Body of pancreas (tissue), 4 donors: ENCODE measurements around the gene PPT1. TPM values are rescaled to one million over a fixed set of nuclear protein-coding genes. Genes with fewer than 3 reads are reported as not detected.

ENCODE experiments used
- ATAC-seq: fragments of 150-250 bp; one replicate; pipeline ENCODE4 v1.9.1; 2016
- DNase-seq, 4 donors: peaks; one replicate each; pipeline ENCODE4 v3.0.0-alpha.2; 2019
- H3K27ac ChIP-seq, 4 donors: fragments of 200-600 bp; sonication (generic); 1 replicate in 3 of 4; 2 replicates in 1 of 4; pipeline versions ENCODE4 v1.5.1 to v1.6.1; 2016 to 2019; ENCODE audit warnings: mild to moderate bottlenecking in 1 of 4, mixed read lengths in 1 of 4, moderate library complexity in 1 of 4
- H3K27me3 ChIP-seq, 2 donors: fragments of 200-600 bp; sonication (generic); one replicate each; pipeline ENCODE4 v1.6.0; 2016; ENCODE audit warnings: mild to moderate bottlenecking in 1 of 2
- H3K36me3 ChIP-seq, 2 donors: fragments of 200-600 bp; sonication (generic); replicated peaks in 1 of 2; 2 replicates each; pipeline ENCODE4 v1.5.1; 2016; ENCODE audit warnings: low read depth in 2 of 2; ENCODE audit not compliant: insufficient read depth in 1 of 2
- H3K4me1 ChIP-seq: fragments of 200-600 bp; sonication (generic); one replicate; pipeline ENCODE4 v1.6.0; 2016
- H3K4me3 ChIP-seq, 2 donors: fragments of 200-600 bp; sonication (generic); 1 replicate in 1 of 2; 2 replicates in 1 of 2; pipeline ENCODE4 v1.5.1; 2016 to 2019
- H3K9me3 ChIP-seq, 3 donors: fragments of 200-600 bp; sonication (generic); 1 replicate in 2 of 3; 2 replicates in 1 of 3; pipeline ENCODE4 v1.5.1; 2016
- CTCF ChIP-seq, 7 experiments: fragments of 450-650 bp in 4 of 7; fragments of 200-600 bp in 3 of 7; sonication (generic) in 3 of 7; IDR thresholded peaks; one replicate each; pipeline ENCODE4 v1.5.1; 2016 to 2019; ENCODE audit warnings: antibody characterized with exemption in 7 of 7
- POLR2A ChIP-seq, 3 donors: fragments of 450-650 bp; IDR thresholded peaks; one replicate each; pipeline ENCODE4 v1.6.1; 2016; ENCODE audit warnings: antibody characterized with exemption in 3 of 3, mild to moderate bottlenecking in 2 of 3
- WGBS, 2 donors: methylation state at CpG; one replicate each; pipeline ENCODE4 v1.1.5; 2017; 5-methylcytosine and 5-hydroxymethylcytosine counted together
- intact Hi-C: fragments of 100-400 bp; cut with DNase I; formaldehyde crosslinking; loops from one replicate; pipeline ENCODE4 v1.15.1; 2023
- total RNA-seq, 2 donors: library from RNA; depleted of rRNA; stranded (reverse); fragments of >200 nt; gene quantifications; one replicate each; pipeline ENCODE4 v1.1.0, GENCODE V29; 2016

Gene PPT1
- total RNA-seq, 2 donors from 2014 or later: 26.4 to 28.5 TPM

GRCh38 chr1:40102896-40103295, 5.8 kb upstream of the PPT1 start:
- WGBS, 2 donors: 77 to 78% methylated on average over 3 of the region's 3 CpGs

GRCh38 chr1:40102038-40102437, 5.0 kb upstream of the PPT1 start:
- H3K9me3 ChIP-seq: peaks cover 0 to 5% (median 0%) of the 10 kb centered on the region in 3 donors
- H3K36me3 ChIP-seq: no peaks in the 10 kb centered on the region
- H3K4me3 ChIP-seq: no peak overlapping the region
- peaks cover 6% of the 10 kb centered on the region for H3K4me1 ChIP-seq
- no peak for DNase-seq
- ATAC-seq: no peak
- intact Hi-C loops: no loop called here
- H3K27me3 ChIP-seq: no peaks in the 10 kb centered on the region
- WGBS, 2 donors: 63 to 88% methylated on average over 1 of the region's 1 CpG
- TF ChIP-seq POLR2A (IDR thresholded peaks at IDR 0.05) (no peak), CTCF (IDR thresholded peaks at IDR 0.05) (no peak)
- H3K27ac ChIP-seq: no peak overlapping the region

More at GRCh38 chr1:40102896-40103295, 5.8 kb upstream of the PPT1 start:
- H3K36me3 ChIP-seq: no peaks in the 10 kb centered on the region
- intact Hi-C loops: no loop called here
- no peaks in the 10 kb centered on the region for H3K27me3 ChIP-seq
- ATAC-seq (no peak), DNase-seq (no peak)
- no peak overlapping the region for H3K4me3 ChIP-seq
- H3K27ac ChIP-seq: no peak overlapping the region
- peaks cover 0 to 5% (median 0%) of the 10 kb centered on the region in 3 donors for H3K9me3 ChIP-seq
- TF ChIP-seq CTCF (IDR thresholded peaks at IDR 0.05) (no peak), POLR2A (IDR thresholded peaks at IDR 0.05) (no peak)
- H3K4me1 ChIP-seq: no peaks in the 10 kb centered on the region

- Histone ChIP-seq H3K4me3 (peak overlapping the region; percentile 27 to 40), H3K27me3 (no peaks in the 10 kb centered on the region), H3K9me3 (no peaks in the 10 kb centered on the region), H3K36me3 (no peaks in the 10 kb centered on the region), H3K4me1 (peaks cover 15% of the 10 kb centered on the region), H3K27ac (peak overlapping the region in 3 of 4 donors; percentile 48 to 51 (median 51))
- ATAC-seq (peak; percentile 7), DNase-seq (no peak)
- no peak for TF ChIP-seq CTCF (IDR thresholded peaks at IDR 0.05)
- no peak for TF ChIP-seq POLR2A (IDR thresholded peaks at IDR 0.05)
- intact Hi-C loops: no loop called here
- WGBS, 2 donors: 5 to 6% methylated on average over 9 of the region's 9 CpGs
These were observed 441 bp downstream of the PPT1 start for GRCh38 chr1:40096646-40096976.

GRCh38 chr1:40095806-40096205, 1.2 kb downstream of the PPT1 start:
- peaks cover 15% of the 10 kb centered on the region for H3K4me1 ChIP-seq
- 94 to 97% methylated on average over 3 of the region's 3 CpGs for WGBS, 2 donors
- no peak overlapping the region for H3K27ac ChIP-seq
- no peak for DNase-seq
- intact Hi-C loops: no loop called here
- ATAC-seq: no peak
- TF ChIP-seq CTCF (IDR thresholded peaks at IDR 0.05): no peak
- TF ChIP-seq POLR2A (IDR thresholded peaks at IDR 0.05): no peak
- peaks cover 0 to 5% of the 10 kb centered on the region in 2 donors for H3K36me3 ChIP-seq
- H3K27me3 ChIP-seq: no peaks in the 10 kb centered on the region
- H3K9me3 ChIP-seq: no peaks in the 10 kb centered on the region
- no peak overlapping the region for H3K4me3 ChIP-seq

GRCh38 chr1:40094466-40095110, 2.5 kb downstream of the PPT1 start:
- H3K4me1 ChIP-seq: peaks cover 15% of the 10 kb centered on the region
- ATAC-seq: no peak
- intact Hi-C loops: no loop called here
- H3K4me3 ChIP-seq: no peak overlapping the region
- TF ChIP-seq CTCF (IDR thresholded peaks at IDR 0.05): no peak
- no peak for TF ChIP-seq POLR2A (IDR thresholded peaks at IDR 0.05)
- H3K27ac ChIP-seq: peak overlapping the region in 1 of 4 donors; percentile 16
- H3K36me3 ChIP-seq: peaks cover 0 to 7% of the 10 kb centered on the region in 2 donors
- whole genome bisulfite sequencing, 2 donors: 65 to 72% methylated on average over 4 of the region's 4 CpGs
- DNase-seq: no peak
- no peaks in the 10 kb centered on the region for H3K27me3 ChIP-seq
- H3K9me3 ChIP-seq: no peaks in the 10 kb centered on the region
